Liver (tissue), 9 donors: ENCODE data around the gene BBS5. TPM values are rescaled to one million over a fixed set of nuclear protein-coding genes. Genes with fewer than 3 reads are reported as not detected.

ENCODE experiments used
- DNase-seq: peaks from one replicate; pipeline ENCODE4 v3.0.0-alpha.2; 2017; ENCODE audit warnings: low spot score
- H3K27ac ChIP-seq, 2 donors: one replicate each; pipeline ENCODE4 v1.7.0; 2013; ENCODE audit warnings: inconsistent platforms in 2 of 2, low read length in 2 of 2, control low read depth in 1 of 2, low read depth in 1 of 2, mild to moderate bottlenecking in 1 of 2
- H3K27me3 ChIP-seq, 4 donors: one replicate each; pipeline versions ENCODE4 v1.6.1 to v1.7.0; 2013; ENCODE audit warnings: low read length in 3 of 4, inconsistent platforms in 1 of 4, mild to moderate bottlenecking in 1 of 4, moderate library complexity in 1 of 4; ENCODE audit not compliant: control insufficient read depth in 4 of 4, insufficient read depth in 4 of 4
- H3K36me3 ChIP-seq, 4 donors: one replicate each; pipeline versions ENCODE4 v1.6.1 to v1.7.0; 2013; ENCODE audit warnings: low read length in 3 of 4, mild to moderate bottlenecking in 3 of 4, low read depth in 1 of 4, moderate library complexity in 1 of 4; ENCODE audit not compliant: control insufficient read depth in 4 of 4, insufficient read depth in 3 of 4
- H3K4me1 ChIP-seq, 4 donors: one replicate each; pipeline versions ENCODE4 v1.6.1 to v1.7.0; 2013; ENCODE audit warnings: low read length in 3 of 4, mild to moderate bottlenecking in 3 of 4, moderate library complexity in 1 of 4; ENCODE audit not compliant: control insufficient read depth in 4 of 4, insufficient read depth in 4 of 4
- H3K4me3 ChIP-seq, 3 donors: one replicate each; pipeline versions ENCODE4 v1.6.1 to v1.7.0; 2013; ENCODE audit warnings: low read length in 3 of 3, control low read depth in 1 of 3, low read depth in 1 of 3, mild to moderate bottlenecking in 1 of 3
- H3K9ac ChIP-seq, 2 donors: one replicate each; pipeline ENCODE4 v1.7.0; 2013; ENCODE audit warnings: low read length in 2 of 2, mild to moderate bottlenecking in 2 of 2, moderate library complexity in 2 of 2, control low read depth in 1 of 2, low read depth in 1 of 2
- H3K9me3 ChIP-seq, 4 donors: one replicate each; pipeline versions ENCODE4 v1.6.1 to v1.7.0; 2013; ENCODE audit warnings: low read length in 3 of 4; ENCODE audit not compliant: control insufficient read depth in 4 of 4
- EGR1 ChIP-seq, 2 donors: IDR thresholded peaks; 2 replicates each; pipeline ENCODE4 v1.6.1; 2016 to 2018; ENCODE audit warnings: antibody characterized with exemption in 2 of 2, low read depth in 2 of 2
- FOXA1 ChIP-seq: IDR thresholded peaks from 2 replicates; pipeline ENCODE4 v1.6.1; 2016; ENCODE audit warnings: antibody characterized with exemption
- FOXA2 ChIP-seq: IDR thresholded peaks from 2 replicates; pipeline ENCODE4 v1.6.1; 2016; ENCODE audit warnings: antibody characterized with exemption
- GABPA ChIP-seq, 2 donors: IDR thresholded peaks in 1 of 2; conservative IDR thresholded peaks in 1 of 2; 2 replicates each; pipeline ENCODE4 v1.6.1; 2016; ENCODE audit warnings: antibody characterized with exemption in 2 of 2, mild to moderate bottlenecking in 1 of 2, moderate library complexity in 1 of 2
- HNF4A ChIP-seq, 2 donors: conservative IDR thresholded peaks; 2 replicates each; pipeline ENCODE4 v1.6.1; 2016; ENCODE audit warnings: antibody characterized with exemption in 2 of 2, mild to moderate bottlenecking in 2 of 2
- HNF4G ChIP-seq: IDR thresholded peaks from 2 replicates; pipeline ENCODE4 v1.6.1; 2016; ENCODE audit warnings: antibody characterized with exemption
- JUND ChIP-seq, 2 donors: IDR thresholded peaks; 2 replicates each; pipeline ENCODE4 v1.6.1; 2016; ENCODE audit warnings: antibody characterized with exemption in 2 of 2
- NR2F2 ChIP-seq: IDR thresholded peaks from 2 replicates; pipeline ENCODE4 v1.6.1; 2016; ENCODE audit warnings: antibody characterized with exemption
- RAD21 ChIP-seq, 2 donors: IDR thresholded peaks; 2 replicates each; pipeline ENCODE4 v1.6.1; 2016; ENCODE audit warnings: antibody characterized with exemption in 2 of 2, mild to moderate bottlenecking in 2 of 2
- RXRA ChIP-seq, 2 donors: IDR thresholded peaks; 2 replicates each; pipeline ENCODE4 v1.6.1; 2017 to 2018; ENCODE audit warnings: antibody characterized with exemption in 2 of 2, mild to moderate bottlenecking in 1 of 2
- SP1 ChIP-seq: IDR thresholded peaks from 2 replicates; pipeline ENCODE4 v1.6.1; 2018; ENCODE audit warnings: antibody characterized with exemption, mild to moderate bottlenecking
- TAF1 ChIP-seq: conservative IDR thresholded peaks from 2 replicates; pipeline ENCODE4 v1.6.1; 2016; ENCODE audit warnings: antibody characterized with exemption, mild to moderate bottlenecking
- YY1 ChIP-seq: IDR thresholded peaks from 2 replicates; pipeline ENCODE4 v1.6.1; 2016; ENCODE audit warnings: antibody characterized with exemption, mild to moderate bottlenecking
- whole genome bisulfite sequencing: extraction: QIAGEN DNeasy Blood & Tissue Kit; methylation state at CpG from one replicate; pipeline ENCODE4 v1.1.7; 2013; 5-methylcytosine and 5-hydroxymethylcytosine counted together
- polyA plus RNA-seq, 2 donors: library from polyadenylated mRNA; stranded (reverse) in 1 of 2; unstranded in 1 of 2; fragments of 200-250 nt in 1 of 2; fragments of >200 nt in 1 of 2; fragmentation: Nextera tagmentation in 1 of 2; extraction: Ambion mirVana in 1 of 2; gene quantifications; one replicate each; pipeline versions ENCODE4 v1.2.1 to v1.2.3, GENCODE V29; 2013 to 2015
- total RNA-seq, 2 donors: library from RNA; depleted of rRNA; stranded (reverse); fragments of >200 nt; gene quantifications; one replicate each; pipeline ENCODE4 v1.2.3, GENCODE V29; 2014
- TF ChIP-seq, protein P1 (sequence below): IDR thresholded peaks from 2 replicates; pipeline ENCODE4 v1.6.1; 2016; ENCODE audit warnings: antibody characterized with exemption
- TF ChIP-seq, protein P2 (sequence below): IDR thresholded peaks from 2 replicates; pipeline ENCODE4 v1.6.1; 2016; ENCODE audit warnings: antibody characterized with exemption, mild to moderate bottlenecking
- TF ChIP-seq, protein P3 (sequence below): fragments of 150-350 bp; IDR thresholded peaks from 2 replicates; pipeline ENCODE4 v1.5.1; 2017; ENCODE audit warnings: improper control_type of control experiment, low read depth, low read length; ENCODE audit not compliant: missing input control
- TF ChIP-seq, protein P4 (sequence below): IDR thresholded peaks from 2 replicates; pipeline ENCODE4 v1.6.1; 2016; ENCODE audit warnings: antibody characterized with exemption
- TF ChIP-seq, protein P5 (sequence below): IDR thresholded peaks from 2 replicates; pipeline ENCODE4 v1.6.1; 2016; ENCODE audit warnings: antibody characterized with exemption
- donor health status: healthy.
- donor health status: healthy.
- donor health status: healthy.
- donor health status: healthy.
- donor health status: healthy.

BBS5 gene
- total and polyA plus RNA-seq, 4 donors, result 1.7 to 2.5 (median 2.1) TPM

DNA sequence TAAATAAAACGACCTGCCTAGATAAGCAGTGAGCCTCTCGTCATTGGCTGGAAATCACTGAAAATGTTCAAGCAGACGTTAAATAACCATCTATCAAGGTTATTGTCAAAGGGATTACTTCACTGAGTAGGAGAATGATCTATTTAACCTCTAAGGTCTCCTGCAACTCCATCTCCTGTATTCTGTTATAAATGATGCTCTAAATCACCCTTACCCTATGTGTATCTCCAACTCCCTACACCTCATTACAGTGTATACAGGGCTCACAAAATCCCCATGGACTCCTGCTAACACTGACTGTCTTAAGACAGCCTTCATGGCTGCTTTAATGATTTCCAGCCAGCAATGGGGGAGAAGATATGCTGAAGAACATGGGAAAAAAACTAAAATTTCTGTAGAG, 31.0 kb upstream of the BBS5 start:
- no peak for DNase-seq
- TF ChIP-seq TAF1, result no peak
- TF ChIP-seq, protein P1, sequence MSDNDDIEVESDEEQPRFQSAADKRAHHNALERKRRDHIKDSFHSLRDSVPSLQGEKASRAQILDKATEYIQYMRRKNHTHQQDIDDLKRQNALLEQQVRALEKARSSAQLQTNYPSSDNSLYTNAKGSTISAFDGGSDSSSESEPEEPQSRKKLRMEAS, result no peak
- no peak for TF ChIP-seq FOXA1
- no peak for TF ChIP-seq GABPA (IDR thresholded peaks at IDR 0.05 in 1 of 2, conservative IDR thresholded peaks at IDR 0.05 in 1 of 2)
- TF ChIP-seq, protein P2, sequence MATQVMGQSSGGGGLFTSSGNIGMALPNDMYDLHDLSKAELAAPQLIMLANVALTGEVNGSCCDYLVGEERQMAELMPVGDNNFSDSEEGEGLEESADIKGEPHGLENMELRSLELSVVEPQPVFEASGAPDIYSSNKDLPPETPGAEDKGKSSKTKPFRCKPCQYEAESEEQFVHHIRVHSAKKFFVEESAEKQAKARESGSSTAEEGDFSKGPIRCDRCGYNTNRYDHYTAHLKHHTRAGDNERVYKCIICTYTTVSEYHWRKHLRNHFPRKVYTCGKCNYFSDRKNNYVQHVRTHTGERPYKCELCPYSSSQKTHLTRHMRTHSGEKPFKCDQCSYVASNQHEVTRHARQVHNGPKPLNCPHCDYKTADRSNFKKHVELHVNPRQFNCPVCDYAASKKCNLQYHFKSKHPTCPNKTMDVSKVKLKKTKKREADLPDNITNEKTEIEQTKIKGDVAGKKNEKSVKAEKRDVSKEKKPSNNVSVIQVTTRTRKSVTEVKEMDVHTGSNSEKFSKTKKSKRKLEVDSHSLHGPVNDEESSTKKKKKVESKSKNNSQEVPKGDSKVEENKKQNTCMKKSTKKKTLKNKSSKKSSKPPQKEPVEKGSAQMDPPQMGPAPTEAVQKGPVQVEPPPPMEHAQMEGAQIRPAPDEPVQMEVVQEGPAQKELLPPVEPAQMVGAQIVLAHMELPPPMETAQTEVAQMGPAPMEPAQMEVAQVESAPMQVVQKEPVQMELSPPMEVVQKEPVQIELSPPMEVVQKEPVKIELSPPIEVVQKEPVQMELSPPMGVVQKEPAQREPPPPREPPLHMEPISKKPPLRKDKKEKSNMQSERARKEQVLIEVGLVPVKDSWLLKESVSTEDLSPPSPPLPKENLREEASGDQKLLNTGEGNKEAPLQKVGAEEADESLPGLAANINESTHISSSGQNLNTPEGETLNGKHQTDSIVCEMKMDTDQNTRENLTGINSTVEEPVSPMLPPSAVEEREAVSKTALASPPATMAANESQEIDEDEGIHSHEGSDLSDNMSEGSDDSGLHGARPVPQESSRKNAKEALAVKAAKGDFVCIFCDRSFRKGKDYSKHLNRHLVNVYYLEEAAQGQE, result no peak
- TF ChIP-seq SP1, result no peak
- TF ChIP-seq FOXA2, result no peak
- no peak for TF ChIP-seq EGR1 (IDR thresholded peaks at IDR 0.05; ENCODE audit: low read depth in 2 of 2)
- TF ChIP-seq, protein P3, sequence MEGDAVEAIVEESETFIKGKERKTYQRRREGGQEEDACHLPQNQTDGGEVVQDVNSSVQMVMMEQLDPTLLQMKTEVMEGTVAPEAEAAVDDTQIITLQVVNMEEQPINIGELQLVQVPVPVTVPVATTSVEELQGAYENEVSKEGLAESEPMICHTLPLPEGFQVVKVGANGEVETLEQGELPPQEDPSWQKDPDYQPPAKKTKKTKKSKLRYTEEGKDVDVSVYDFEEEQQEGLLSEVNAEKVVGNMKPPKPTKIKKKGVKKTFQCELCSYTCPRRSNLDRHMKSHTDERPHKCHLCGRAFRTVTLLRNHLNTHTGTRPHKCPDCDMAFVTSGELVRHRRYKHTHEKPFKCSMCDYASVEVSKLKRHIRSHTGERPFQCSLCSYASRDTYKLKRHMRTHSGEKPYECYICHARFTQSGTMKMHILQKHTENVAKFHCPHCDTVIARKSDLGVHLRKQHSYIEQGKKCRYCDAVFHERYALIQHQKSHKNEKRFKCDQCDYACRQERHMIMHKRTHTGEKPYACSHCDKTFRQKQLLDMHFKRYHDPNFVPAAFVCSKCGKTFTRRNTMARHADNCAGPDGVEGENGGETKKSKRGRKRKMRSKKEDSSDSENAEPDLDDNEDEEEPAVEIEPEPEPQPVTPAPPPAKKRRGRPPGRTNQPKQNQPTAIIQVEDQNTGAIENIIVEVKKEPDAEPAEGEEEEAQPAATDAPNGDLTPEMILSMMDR, result no peak
- TF ChIP-seq HNF4G, result no peak
- TF ChIP-seq, protein P4, sequence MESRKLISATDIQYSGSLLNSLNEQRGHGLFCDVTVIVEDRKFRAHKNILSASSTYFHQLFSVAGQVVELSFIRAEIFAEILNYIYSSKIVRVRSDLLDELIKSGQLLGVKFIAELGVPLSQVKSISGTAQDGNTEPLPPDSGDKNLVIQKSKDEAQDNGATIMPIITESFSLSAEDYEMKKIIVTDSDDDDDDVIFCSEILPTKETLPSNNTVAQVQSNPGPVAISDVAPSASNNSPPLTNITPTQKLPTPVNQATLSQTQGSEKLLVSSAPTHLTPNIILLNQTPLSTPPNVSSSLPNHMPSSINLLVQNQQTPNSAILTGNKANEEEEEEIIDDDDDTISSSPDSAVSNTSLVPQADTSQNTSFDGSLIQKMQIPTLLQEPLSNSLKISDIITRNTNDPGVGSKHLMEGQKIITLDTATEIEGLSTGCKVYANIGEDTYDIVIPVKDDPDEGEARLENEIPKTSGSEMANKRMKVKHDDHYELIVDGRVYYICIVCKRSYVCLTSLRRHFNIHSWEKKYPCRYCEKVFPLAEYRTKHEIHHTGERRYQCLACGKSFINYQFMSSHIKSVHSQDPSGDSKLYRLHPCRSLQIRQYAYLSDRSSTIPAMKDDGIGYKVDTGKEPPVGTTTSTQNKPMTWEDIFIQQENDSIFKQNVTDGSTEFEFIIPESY, result no peak
- TF ChIP-seq, protein P5, sequence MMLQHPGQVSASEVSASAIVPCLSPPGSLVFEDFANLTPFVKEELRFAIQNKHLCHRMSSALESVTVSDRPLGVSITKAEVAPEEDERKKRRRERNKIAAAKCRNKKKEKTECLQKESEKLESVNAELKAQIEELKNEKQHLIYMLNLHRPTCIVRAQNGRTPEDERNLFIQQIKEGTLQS, result no peak
- no peak for TF ChIP-seq RXRA (IDR thresholded peaks at IDR 0.05)
- TF ChIP-seq JUND (IDR thresholded peaks at IDR 0.05), result no peak
- TF ChIP-seq RAD21 (IDR thresholded peaks at IDR 0.05), result no peak
- no peak for TF ChIP-seq HNF4A (conservative IDR thresholded peaks at IDR 0.05)
- no peak for TF ChIP-seq NR2F2
- TF ChIP-seq YY1, result no peak
- Histone ChIP-seq H3K9ac (no peak overlapping the region), H3K36me3 (no peaks in the 10 kb centered on the region), H3K27me3 (no peaks in the 10 kb centered on the region), H3K9me3 (no peaks in the 10 kb centered on the region), H3K4me1 (no peaks in the 10 kb centered on the region), H3K27ac (no peak overlapping the region), H3K4me3 (no peak overlapping the region)
- 63% methylated on average over 3 of the region's 3 CpGs for WGBS
